ENCODE results near the gene TBX10. TPM values are rescaled to one million over a fixed set of nuclear protein-coding genes. Genes with fewer than 3 reads are reported as not detected.
A peak's percentile ranks its signal among the peaks of the same experiment; 100 is the strongest.
"Not testable (repeated sequence)": the region's sequence is repeated elsewhere in the genome, so short reads cannot be mapped to it uniquely, and the experiment has no call there.

Gene TBX10
- total RNA-seq, 1 donor from 2014 or later: not detected

GRCh38 chr11:67663532-67664212 lies 24.1 kb upstream of the TBX10 start:
- Histone ChIP-seq H3K9me3 (no peaks in the 10 kb centered on the region), H3K27me3 (ENCODE audit: low read depth) (no peaks in the 10 kb centered on the region), H3K36me3 (no peaks in the 10 kb centered on the region), H3K27ac (no peak overlapping the region), H3K4me3 (no peak overlapping the region), H3K4me1 (no peaks in the 10 kb centered on the region)
- ATAC-seq (no peak), DNase-seq (no peak)
- intact Hi-C loops (cut with DNase I): no loop called here
- no peak for TF ChIP-seq CTCF (IDR thresholded peaks at IDR 0.05)

DNA sequence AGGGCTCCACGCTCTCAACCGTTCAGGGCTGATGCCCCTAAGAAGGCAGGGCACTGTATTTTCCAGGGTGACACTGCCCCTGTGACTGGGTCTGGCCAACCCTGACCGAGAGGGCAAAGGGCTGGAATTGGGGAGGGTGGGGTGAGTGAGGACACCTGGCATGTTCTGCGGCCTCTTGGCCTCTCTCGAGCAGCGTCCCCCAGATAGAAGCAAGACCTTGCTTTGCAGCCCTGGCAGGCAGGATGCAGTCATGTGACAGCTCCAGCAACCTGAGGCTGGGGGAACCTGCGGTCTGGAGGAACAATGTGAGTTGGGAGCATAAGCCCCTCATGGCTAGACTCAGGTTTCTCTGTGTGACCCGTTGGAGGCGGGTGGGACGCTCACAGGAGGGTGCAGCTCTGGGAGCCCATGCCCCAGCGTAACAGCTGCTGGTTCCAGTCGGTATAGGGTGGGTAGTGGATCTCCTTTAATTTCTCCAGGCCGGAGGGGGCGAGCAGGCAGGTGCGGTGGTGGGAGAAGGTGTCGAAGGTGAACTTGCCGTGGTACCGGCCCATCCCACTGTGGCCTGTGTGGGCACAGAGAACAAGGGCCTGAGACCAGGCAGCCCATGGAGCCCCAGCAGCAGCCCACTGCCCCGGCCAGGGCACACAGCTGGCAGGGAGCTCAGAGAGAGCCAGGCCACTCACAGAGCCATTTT lies 23.4 kb upstream of the TBX10 start:
- H3K27ac ChIP-seq: no peak overlapping the region
- no peak overlapping the region for H3K4me3 ChIP-seq
- TF ChIP-seq CTCF (IDR thresholded peaks at IDR 0.05): no peak
- intact Hi-C loops (cut with DNase I): no loop called here
- no peaks in the 10 kb centered on the region for H3K9me3 ChIP-seq
- no peaks in the 10 kb centered on the region for H3K36me3 ChIP-seq
- DNase-seq (no peak), ATAC-seq (no peak)
- no peaks in the 10 kb centered on the region for H3K27me3 ChIP-seq (ENCODE audit: low read depth)
- H3K4me1 ChIP-seq: no peaks in the 10 kb centered on the region

DNA sequence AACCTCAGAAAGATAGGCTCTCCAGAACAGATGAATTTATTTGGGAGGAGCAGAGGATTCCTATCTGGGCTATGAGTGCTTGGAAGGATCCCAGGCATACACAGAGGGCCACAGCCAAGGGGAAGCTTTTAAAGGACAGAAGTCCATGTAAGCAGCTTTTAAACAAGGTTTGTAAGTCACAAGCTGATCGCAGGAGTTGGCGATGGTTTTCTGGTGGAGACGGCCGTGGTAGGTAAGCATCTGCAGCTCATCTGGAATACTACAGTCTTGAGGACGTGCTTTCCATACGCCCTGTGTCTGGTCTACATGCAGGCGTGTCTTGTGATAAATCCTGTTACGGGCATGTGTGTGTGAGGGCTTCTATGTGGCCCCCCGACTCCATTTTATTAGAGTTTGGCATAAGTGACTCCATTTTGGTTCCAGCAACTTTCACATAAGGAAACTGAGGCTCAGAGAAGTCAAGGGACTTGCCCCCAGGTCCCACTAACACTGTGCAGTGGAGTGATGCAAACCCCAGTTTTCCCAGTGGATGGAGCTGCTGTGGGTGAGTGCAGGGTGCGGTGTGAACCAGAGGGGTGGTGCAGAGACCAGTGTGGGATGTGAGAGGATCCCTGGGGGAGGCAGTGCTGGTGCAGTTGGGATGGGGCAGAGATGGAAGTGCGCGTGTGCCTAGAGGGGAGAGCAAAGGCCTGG lies 22.7 kb upstream of the TBX10 start:
- H3K4me1 ChIP-seq: no peaks in the 10 kb centered on the region
- H3K27ac ChIP-seq: no peak overlapping the region
- no peaks in the 10 kb centered on the region for H3K9me3 ChIP-seq
- no peak for TF ChIP-seq CTCF (IDR thresholded peaks at IDR 0.05)
- no peaks in the 10 kb centered on the region for H3K27me3 ChIP-seq (ENCODE audit: low read depth)
- ATAC-seq: no peak
- DNase-seq: no peak
- intact Hi-C loops (cut with DNase I): no loop called here
- no peaks in the 10 kb centered on the region for H3K36me3 ChIP-seq
- no peak overlapping the region for H3K4me3 ChIP-seq

DNA sequence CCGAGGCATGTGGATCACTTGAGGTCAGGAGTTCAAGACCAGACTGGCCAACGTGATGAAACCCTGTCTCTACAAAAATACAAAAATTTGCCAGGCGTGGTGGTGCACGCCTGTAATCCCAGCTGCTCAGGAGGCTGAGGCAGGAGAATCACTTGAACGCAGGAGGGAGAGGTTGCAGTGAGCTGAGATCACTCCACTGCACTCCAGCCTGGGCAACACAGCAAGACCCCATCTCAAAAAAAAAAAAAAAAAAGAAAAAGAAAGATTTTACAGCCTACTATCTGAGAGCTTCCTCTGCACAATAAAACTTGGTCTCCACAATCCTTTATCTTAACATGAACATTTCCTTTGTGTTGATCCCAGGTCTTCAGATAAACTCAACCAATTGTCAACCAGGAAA lies 21.2 kb upstream of the TBX10 start:
- intact Hi-C loops (cut with DNase I); ATAC-seq; H3K27me3 ChIP-seq (ENCODE audit: low read depth); H3K4me3 ChIP-seq; H3K4me1 ChIP-seq; DNase-seq; H3K36me3 ChIP-seq; H3K27ac ChIP-seq; H3K9me3 ChIP-seq: not testable (repeated sequence)

GRCh38 chr11:67659651-67660165 lies 20.1 kb upstream of the TBX10 start:
- H3K9me3 ChIP-seq; intact Hi-C loops (cut with DNase I); H3K27me3 ChIP-seq (ENCODE audit: low read depth); DNase-seq; H3K27ac ChIP-seq; H3K4me3 ChIP-seq; ATAC-seq; H3K36me3 ChIP-seq; H3K4me1 ChIP-seq: not testable (repeated sequence)
- peak; percentile 40 for TF ChIP-seq CTCF (IDR thresholded peaks at IDR 0.05)

Data from lower lobe of right lung (tissue), 2 donors.